ENCODE results near the gene CABP4. TPM values are rescaled to one million over a fixed set of nuclear protein-coding genes. Genes with fewer than 3 reads are reported as not detected.

Gene CABP4
- total RNA-seq, 4 donors from 2014 or later = 0.65 to 4.6 (median 3.0) TPM

- TF ChIP-seq, protein P1, sequence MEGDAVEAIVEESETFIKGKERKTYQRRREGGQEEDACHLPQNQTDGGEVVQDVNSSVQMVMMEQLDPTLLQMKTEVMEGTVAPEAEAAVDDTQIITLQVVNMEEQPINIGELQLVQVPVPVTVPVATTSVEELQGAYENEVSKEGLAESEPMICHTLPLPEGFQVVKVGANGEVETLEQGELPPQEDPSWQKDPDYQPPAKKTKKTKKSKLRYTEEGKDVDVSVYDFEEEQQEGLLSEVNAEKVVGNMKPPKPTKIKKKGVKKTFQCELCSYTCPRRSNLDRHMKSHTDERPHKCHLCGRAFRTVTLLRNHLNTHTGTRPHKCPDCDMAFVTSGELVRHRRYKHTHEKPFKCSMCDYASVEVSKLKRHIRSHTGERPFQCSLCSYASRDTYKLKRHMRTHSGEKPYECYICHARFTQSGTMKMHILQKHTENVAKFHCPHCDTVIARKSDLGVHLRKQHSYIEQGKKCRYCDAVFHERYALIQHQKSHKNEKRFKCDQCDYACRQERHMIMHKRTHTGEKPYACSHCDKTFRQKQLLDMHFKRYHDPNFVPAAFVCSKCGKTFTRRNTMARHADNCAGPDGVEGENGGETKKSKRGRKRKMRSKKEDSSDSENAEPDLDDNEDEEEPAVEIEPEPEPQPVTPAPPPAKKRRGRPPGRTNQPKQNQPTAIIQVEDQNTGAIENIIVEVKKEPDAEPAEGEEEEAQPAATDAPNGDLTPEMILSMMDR (IDR thresholded peaks at IDR 0.05) = no peak
- ATAC-seq (ENCODE audit: low FRiP score) (no peak), DNase-seq (ENCODE audit: low spot score) (no peak)
Observed at GRCh38 chr11:67437082-67437808, 17.9 kb upstream of the CABP4 start, which contains the start of gene PTPRCAP. Gene PTPRCAP (minus strand): TSS chr11:67437682. CDS start chr11:67437619, 63 bp downstream.

DNA sequence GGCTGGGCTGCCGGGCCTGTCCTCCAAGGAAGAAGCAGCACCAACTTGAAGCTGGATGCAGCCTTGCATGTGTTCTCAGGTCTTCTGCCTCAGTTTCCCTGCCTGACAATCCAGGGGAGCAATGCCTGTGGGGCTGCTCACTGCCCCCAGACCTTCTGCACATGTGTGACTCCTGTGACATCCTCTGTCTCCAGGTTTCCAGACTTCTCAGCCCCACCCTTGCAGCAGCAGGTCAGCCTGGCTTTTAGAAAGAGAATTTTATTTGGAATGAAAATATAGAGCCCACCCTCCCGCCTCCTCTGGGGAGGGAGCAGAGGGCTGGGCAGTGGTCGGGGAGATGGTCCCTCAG, 17.4 kb upstream of the CABP4 start:
- no peak for ATAC-seq (ENCODE audit: low FRiP score)
- DNase-seq (ENCODE audit: low spot score) = no peak
- TF ChIP-seq, protein P1 (IDR thresholded peaks at IDR 0.05) = no peak

- TF ChIP-seq, protein P1 (IDR thresholded peaks at IDR 0.05) = no peak
- no peak for DNase-seq (ENCODE audit: low spot score)
- ATAC-seq (ENCODE audit: low FRiP score) = no peak
Observed at GRCh38 chr11:67438158-67438902, 16.8 kb upstream of the CABP4 start.

GRCh38 chr11:67439321-67440228, 15.6 kb upstream of the CABP4 start:
- ATAC-seq (ENCODE audit: low FRiP score) (no peak), DNase-seq (ENCODE audit: low spot score) (no peak)
- TF ChIP-seq, protein P1 (IDR thresholded peaks at IDR 0.05) = no peak

DNA sequence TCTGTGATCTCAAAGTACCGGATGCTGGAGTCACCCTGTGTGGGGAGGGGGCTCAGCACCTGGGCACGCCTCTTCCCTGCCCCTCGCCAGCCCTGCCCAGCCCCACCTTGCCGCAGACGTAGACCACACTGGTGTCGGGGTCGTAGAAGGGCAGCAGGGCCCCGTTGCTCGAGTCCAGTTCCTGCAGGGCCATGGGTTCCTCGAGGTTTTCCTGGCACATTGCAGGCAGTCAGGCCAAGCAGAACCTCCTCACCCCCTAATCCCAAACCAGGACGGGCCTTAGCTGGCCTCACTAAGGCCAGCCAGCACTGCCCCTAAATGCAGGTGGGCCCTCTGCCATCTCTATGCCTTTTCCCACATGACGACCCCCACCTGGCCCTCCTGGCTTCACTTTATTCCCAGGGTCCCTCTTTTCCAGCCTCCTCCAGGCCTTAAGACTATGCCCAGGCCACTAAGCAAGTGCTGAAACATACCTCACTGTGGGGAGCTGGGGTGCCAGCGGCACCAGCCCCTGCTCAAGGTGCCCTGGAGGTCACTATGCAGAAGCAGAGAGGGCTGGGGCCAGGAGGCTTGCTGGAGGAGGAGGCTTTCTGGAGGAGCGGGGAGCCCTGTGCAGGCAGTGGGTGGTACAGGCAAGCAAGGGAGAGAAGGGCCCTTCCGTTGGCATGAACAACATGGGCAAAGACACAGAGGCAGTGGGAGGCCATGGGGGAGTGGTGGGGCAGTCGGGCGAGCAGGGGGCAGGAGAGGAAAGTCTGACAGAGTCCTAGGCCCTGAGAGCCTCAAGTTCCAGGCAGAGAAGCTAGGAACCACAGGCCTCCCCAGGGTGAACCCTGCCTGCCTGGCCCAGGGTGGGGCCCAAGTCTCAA, 14.7 kb upstream of the CABP4 start:
- ATAC-seq (ENCODE audit: low FRiP score) (no peak), DNase-seq (ENCODE audit: low spot score) (no peak)
- TF ChIP-seq, protein P1 (IDR thresholded peaks at IDR 0.05) = no peak

GRCh38 chr11:67441098-67441563, 14.0 kb upstream of the CABP4 start:
- DNase-seq (ENCODE audit: low spot score) (no peak), ATAC-seq (ENCODE audit: low FRiP score) (no peak)
- TF ChIP-seq, protein P1 (IDR thresholded peaks at IDR 0.05) = no peak

Measured in omental fat pad (tissue), 4 donors.